COR-L47 (cell line): ENCODE results near the gene PARD6G.
"Not testable (repeated sequence)": the region's sequence is repeated elsewhere in the genome, so short reads cannot be mapped to it uniquely, and the experiment has no call there.

Experiments used
- DNase-seq: peaks from one replicate; lab custom pipeline; 2025; lab: John Stamatoyannopoulos, UW

Gene PARD6G

DNA sequence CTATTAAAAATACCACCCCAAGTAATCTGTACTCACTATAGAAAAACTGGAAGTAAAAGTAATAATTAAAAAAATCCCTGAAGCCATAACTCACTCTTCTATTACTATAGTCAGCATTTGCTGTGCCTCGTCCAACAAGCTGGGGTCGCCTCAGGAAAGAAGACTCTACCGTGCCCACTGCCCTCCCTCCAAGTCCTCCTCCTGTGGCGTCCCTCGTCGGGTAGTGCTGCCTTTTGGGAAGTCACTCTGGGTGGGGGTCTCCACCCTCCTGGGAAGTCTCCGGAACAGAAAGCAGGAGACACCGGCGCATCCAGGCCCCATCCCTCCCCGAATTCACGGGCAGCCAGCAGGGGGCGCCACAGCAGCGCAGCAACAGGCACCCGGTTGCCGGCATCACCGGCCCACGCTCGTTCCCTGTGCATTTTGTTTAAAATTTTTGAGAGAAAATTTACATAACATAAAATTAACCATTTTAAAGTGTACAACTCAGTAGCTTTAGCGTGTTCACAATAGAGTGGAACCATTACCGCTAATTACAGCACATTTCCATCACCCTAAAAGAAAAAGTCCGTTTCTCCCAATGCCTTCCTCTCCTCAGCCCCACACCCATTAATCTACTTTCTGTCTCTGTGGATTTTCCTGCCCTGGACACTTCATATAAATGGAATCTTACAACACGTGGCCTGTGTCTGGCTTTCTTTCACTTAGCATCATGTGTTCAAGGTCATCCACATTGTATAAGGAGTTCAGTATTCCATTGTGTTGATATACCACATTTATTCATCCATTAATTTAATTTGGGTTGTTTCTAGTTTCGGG lies 76.1 kb downstream of the PARD6G start:
- peak; percentile 13 for DNase-seq

- no peak for DNase-seq
Measured at GRCh38 chr18:80170395-80171053, 76.8 kb downstream of the PARD6G start.

- no peak for DNase-seq
Measured at GRCh38 chr18:80169607-80170006, 77.7 kb downstream of the PARD6G start.

- DNase-seq, result no peak
Measured at GRCh38 chr18:80168982-80169381, 78.3 kb downstream of the PARD6G start.

DNA sequence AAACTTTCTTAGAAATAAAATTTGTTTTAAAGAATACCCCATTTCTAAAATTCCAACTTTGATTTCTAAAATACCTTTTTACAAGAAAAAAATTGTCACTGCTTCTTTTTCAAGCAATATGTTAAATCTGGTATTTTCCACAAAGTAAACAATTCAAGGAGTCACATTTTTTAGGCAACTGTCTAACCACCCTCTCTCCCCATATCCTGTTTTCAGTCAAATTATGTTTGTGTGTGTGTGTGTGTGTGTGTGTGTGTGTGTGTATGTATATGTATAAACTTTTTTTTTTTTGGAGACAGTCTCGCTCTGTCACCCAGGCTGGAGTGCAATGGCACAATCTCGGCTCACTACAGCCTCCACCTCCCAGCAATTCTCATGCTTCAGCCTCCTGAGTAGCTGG lies 79.0 kb downstream of the PARD6G start:
- no peak for DNase-seq

- no peak for DNase-seq
Measured at GRCh38 chr18:80167931-80168330, 79.4 kb downstream of the PARD6G start.

DNA sequence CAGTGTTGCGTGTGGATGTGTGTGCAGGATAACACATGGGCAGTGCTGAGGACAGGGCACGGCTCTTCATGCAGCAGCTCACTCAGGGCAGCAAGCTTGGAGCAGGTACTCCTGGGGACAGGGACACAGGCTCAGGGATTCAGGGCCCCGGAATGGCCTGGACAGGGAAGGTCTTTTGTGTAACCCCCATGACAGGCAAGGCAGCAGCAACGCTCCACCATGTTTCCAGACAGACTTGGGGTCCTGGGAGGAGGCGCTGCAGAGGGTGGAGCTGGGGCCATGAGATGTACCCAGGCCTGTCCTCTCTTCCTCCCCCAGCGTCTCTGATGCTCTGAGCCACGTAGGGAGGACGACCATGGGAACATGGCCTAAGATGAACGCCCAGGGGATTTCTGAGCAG lies 80.0 kb downstream of the PARD6G start:
- DNase-seq, result no peak

DNA sequence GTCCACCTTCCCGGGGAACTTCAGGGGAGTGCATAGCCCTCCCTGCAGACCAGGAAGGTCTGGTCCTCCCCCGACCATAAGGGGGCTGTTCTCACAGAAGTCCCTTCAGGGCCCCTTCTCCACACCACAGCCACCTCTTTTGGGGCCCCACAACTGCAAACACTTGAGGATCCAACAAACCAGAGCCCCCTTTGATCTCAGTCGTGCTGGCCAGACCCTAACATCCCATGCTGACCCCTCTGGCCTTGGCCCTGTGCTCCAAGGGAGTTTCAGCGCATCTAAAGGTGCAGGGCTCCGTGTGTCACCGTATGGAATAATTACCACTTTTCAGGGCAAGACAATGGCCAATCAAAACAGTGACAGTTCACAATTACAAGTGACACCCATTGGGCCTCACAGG lies 80.6 kb downstream of the PARD6G start:
- DNase-seq, result no peak

DNA sequence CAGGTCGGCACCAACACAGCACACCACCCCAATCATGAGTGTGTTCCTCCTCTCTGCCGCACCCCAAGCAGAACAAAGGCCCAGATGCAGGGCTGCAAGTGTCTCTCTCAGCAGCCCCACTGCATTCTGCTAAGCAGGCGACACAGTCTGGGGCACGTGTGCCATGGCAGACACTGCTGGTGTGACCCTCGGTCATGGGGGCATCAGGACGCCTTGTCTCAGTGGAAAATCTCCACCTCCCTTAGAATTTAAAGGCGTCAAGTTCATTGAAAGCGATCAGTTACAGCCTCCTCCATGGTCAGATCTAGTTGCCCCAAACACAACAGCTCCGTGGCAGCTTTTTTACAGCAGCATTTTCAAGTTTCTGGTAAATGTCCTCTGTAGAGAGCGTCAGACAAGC lies 81.1 kb downstream of the PARD6G start:
- DNase-seq, result no peak

DNA sequence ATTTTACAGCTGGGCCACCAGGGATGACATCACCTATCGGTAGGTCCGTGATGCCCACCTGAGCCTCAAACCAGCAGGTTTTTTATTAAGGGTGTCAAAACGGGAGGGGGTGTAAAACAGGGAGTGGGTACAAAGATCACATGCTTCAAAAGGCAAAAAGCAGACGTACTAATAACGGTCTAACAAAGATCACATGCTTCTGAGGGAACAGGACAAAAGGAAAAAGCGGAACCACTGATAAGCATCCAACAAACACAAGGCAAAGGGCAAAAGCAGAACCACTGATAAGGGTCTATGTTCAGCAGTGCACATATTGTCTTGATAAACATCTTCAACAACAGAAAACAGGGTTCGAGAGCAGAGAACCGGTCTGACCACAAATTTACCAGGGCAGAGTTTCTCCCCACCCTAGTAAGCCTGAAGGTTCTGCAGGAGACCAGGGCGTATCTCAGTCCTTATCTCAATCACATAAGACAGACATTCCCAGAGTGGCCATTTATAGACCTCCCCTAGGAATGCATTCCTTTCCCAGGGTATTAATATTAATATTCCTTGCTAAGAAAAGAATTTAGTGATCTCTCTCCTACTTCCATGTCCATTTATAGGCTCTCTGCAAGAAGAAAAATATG lies 82.5 kb downstream of the PARD6G start:
- not testable (repeated sequence) for DNase-seq

- DNase-seq, result no peak
Measured at GRCh38 chr18:80163183-80163582, 84.1 kb downstream of the PARD6G start.

DNA sequence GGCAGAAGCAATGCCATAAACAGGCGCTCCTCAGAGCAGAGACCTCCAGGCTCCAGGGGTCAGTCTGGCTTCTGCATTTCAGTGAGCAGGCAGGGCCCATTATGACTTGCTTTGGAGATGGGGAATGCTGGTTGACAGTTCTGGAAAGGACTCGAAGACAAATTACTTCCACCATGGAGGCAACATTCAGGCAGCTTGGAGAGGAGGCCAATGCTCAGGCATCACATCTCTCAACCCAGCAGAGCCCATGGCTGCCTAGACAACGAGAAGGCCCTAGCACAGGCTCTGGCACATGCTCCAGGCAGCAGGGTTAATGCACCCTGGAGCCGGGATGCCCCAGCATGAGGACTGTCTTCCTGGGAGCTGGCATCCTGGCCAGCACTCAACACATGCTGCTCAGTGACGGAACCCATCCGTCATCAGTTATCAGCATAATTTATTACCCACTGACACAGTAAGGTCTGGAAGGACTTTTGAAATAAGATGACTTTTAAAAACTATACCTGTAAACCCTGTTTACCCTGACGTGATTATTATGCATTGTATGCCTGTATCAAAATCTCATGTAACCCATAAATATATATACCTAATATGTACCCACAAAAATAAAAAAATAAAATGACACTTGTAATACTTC lies 85.4 kb downstream of the PARD6G start:
- DNase-seq, result no peak

GRCh38 chr18:80159713-80160636 lies 87.3 kb downstream of the PARD6G start:
- no peak for DNase-seq

GRCh38 chr18:80158365-80158764 lies 88.9 kb downstream of the PARD6G start:
- no peak for DNase-seq

GRCh38 chr18:80157708-80158343 lies 89.5 kb downstream of the PARD6G start:
- DNase-seq, result peak; percentile 66

- peak; percentile 64 for DNase-seq
Measured at GRCh38 chr18:80154293-80154692, 93.0 kb downstream of the PARD6G start.

DNA sequence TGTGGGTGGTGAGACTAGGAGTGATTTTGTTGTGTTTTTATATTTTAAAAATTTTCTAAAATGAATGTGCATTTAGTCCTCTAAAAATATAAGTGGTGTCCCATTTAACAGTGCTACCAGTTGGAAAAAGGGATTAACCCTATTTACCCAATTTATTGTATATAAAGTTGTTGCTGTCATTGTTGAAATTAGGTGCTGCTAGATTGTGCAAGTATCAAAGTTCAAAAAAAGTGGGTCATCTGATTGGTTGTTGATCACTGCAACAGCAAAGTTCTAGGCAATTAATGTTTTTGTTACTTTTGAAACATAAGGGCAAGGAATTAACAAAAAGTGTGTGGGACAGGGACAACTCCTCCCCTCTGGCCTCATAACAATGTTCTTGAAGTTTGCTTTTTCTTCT lies 97.6 kb downstream of the PARD6G start:
- DNase-seq, result no peak

DNA sequence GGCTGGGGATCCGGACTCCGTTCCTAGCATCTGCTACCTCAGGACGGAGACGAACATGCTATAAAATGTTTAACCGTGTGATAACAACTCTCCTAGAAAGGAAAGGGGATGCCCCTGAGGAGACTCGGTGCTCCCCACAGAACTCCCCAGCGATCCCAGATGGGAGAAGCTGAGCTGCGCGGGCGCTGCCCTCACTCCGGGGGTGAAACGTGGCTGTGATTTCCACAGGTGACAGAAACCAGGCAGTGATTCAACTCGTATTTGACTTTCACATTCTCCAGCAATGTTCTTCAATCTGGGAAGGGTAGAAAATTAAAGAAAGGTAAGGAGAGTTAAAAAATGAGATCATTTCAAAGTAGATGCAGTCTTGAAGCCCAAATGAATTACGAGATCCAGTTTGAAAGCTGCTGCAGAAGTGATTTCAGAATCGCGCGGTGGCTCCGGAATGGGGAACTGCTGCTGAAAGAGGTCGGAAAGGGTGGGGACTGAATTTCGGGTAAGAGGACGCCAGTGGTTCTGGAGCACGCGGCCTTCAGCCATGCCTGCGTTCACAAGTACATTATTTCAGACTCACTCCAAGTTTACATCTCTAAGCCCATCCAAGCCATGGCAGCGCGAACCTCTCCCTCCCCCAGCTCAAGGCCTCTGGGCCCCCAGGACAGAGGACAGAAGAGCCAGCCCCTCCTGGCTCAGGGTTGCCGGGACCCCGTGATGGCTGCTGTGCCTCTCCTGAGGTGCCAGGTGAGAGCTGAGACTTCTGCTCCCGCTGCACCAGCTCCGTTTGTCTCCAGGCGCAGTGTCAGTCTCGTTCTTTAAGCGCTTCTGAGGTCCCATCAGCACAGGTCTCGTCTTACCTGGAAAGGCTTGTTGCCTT lies 98.8 kb downstream of the PARD6G start:
- no peak for DNase-seq

GRCh38 chr18:80147418-80148325 lies 99.6 kb downstream of the PARD6G start:
- peak; percentile 68 for DNase-seq
